Mesendoderm (in vitro differentiated cells): ENCODE data around the gene IRAG1. TPM values are rescaled to one million over a fixed set of nuclear protein-coding genes. Genes with fewer than 3 reads are reported as not detected.

Experiments used
- DNase-seq: peaks from one replicate; pipeline ENCODE4 v3.0.0; 2013
- H2AK5ac ChIP-seq: 2 replicates; pipeline ENCODE4 v1.6.1; 2013; ENCODE audit warnings: low read length, inconsistent platforms
- H2BK120ac ChIP-seq: 2 replicates; pipeline ENCODE4 v1.6.1; 2013; ENCODE audit warnings: low read depth, mild to moderate bottlenecking, low read length, moderate library complexity, mixed read lengths
- H2BK15ac ChIP-seq: replicated peaks from 2 replicates; pipeline ENCODE4 v1.6.1; 2013; ENCODE audit warnings: low read depth, mild to moderate bottlenecking, moderate library complexity
- H2BK5ac ChIP-seq: 2 replicates; pipeline ENCODE4 v1.6.1; 2013; ENCODE audit warnings: low read length, inconsistent platforms
- H3K18ac ChIP-seq: 2 replicates; pipeline ENCODE4 v1.6.1; 2013; ENCODE audit warnings: mild to moderate bottlenecking, low read length, mixed read lengths
- H3K23ac ChIP-seq: one replicate; pipeline ENCODE4 v1.6.1; 2013; ENCODE audit warnings: low read length
- H3K27ac ChIP-seq: 2 replicates; pipeline ENCODE4 v1.5.1; 2013; ENCODE audit warnings: low read depth, mild to moderate bottlenecking, inconsistent platforms, low read length, moderate library complexity
- H3K27me3 ChIP-seq: 2 replicates; pipeline ENCODE4 v1.6.1; 2013; ENCODE audit warnings: low read length, control low read depth, mild to moderate bottlenecking, inconsistent platforms; ENCODE audit not compliant: insufficient read depth, poor library complexity
- H3K36me3 ChIP-seq: 2 replicates; pipeline ENCODE4 v1.6.1; 2013; ENCODE audit warnings: low read length, inconsistent platforms; ENCODE audit not compliant: control insufficient read depth, insufficient read depth
- H3K4ac ChIP-seq: one replicate; pipeline ENCODE4 v1.6.1; 2013; ENCODE audit warnings: low read depth, mild to moderate bottlenecking, low read length, moderate library complexity
- H3K4me1 ChIP-seq: 2 replicates; pipeline ENCODE4 v1.6.1; 2013; ENCODE audit warnings: low read depth, low read length, inconsistent platforms; ENCODE audit not compliant: control insufficient read depth
- H3K4me2 ChIP-seq: 2 replicates; pipeline ENCODE4 v1.6.1; 2013; ENCODE audit warnings: low read length
- H3K4me3 ChIP-seq: 2 replicates; pipeline ENCODE4 v1.5.1; 2013; ENCODE audit warnings: mild to moderate bottlenecking, low read length
- H3K56ac ChIP-seq: one replicate; pipeline ENCODE4 v1.6.1; 2013; ENCODE audit warnings: low read length
- H3K79me1 ChIP-seq: 2 replicates; pipeline ENCODE4 v1.6.1; 2013; ENCODE audit warnings: low read length, inconsistent platforms
- H3K79me2 ChIP-seq: 2 replicates; pipeline ENCODE4 v1.6.1; 2013; ENCODE audit warnings: mild to moderate bottlenecking, low read length; ENCODE audit not compliant: control insufficient read depth, insufficient read depth
- H3K9ac ChIP-seq: 2 replicates; pipeline ENCODE4 v1.6.1; 2013; ENCODE audit warnings: low read length, inconsistent platforms
- H4K5ac ChIP-seq: one replicate; pipeline ENCODE4 v1.6.1; 2013; ENCODE audit warnings: low read length
- H4K8ac ChIP-seq: one replicate; pipeline ENCODE4 v1.6.1; 2013; ENCODE audit warnings: low read depth, mild to moderate bottlenecking, control low read depth, low read length, moderate library complexity
- WGBS: extraction: QIAGEN DNeasy Blood & Tissue Kit; methylation state at CpG from one replicate; pipeline ENCODE4 v1.1.7; 2013; ENCODE audit warnings: low lambda C conversion rate, missing lambda C conversion rate; ENCODE audit not compliant: insufficient coverage; ENCODE audit errors: extremely low coverage; 5-methylcytosine and 5-hydroxymethylcytosine counted together
- small RNA-seq: library from polyadenylated mRNA; stranded (forward); fragments of <200 nt; extraction: miRNeasy Mini kit (QIAGEN cat#:217004); gene quantifications from one replicate; pipeline ENCODE3, GENCODE V24; 2013; ENCODE audit not compliant: insufficient read depth

IRAG1 gene

DNA sequence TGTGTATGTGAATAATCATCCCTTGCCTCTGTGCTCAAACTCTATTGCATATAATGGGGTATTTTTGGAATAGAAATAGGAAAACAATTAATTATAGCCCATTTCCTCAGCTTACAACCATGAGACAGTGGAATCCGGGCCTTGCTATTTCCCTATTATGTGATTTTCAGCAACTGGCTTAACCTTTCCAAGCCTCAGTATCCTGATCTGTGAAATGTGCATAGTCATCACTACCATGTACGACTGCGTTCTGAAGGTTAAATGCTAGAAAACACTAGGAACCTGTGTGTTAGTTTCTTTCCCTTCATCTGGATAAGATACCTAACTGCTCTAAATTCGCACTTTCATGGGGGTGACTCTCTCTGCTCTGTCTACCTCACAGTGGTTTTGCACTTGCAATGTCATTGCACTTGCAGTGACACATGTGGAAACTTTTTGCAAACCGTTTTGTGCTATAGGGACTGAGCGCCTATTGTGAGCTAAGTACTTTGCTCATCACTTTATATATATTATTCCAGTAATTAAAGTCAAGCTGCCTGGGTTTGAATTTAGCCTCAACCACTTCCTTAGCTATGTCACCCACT, 48.3 kb downstream of the IRAG1 start:
- Histone ChIP-seq H3K79me1 (no peaks in the 10 kb centered on the region), H3K4me2 (no peak overlapping the region), H3K9ac (no peak overlapping the region), H3K27me3 (no peaks in the 10 kb centered on the region), H3K27ac (no peak overlapping the region), H3K4me3 (no peak overlapping the region), H3K56ac (no peak overlapping the region), H2AK5ac (no peak overlapping the region), H2BK120ac (no peak overlapping the region), H3K4ac (no peak overlapping the region), H3K18ac (no peak overlapping the region), H2BK15ac (no peak overlapping the region), H3K23ac (no peak overlapping the region), H3K4me1 (no peaks in the 10 kb centered on the region), H3K79me2 (no peaks in the 10 kb centered on the region), H2BK5ac (no peak overlapping the region), H4K5ac (no peak overlapping the region), H4K8ac (no peak overlapping the region), H3K36me3 (peaks cover 2% of the 10 kb centered on the region)
- no CpG with 5 or more reads among the region's 6 CpGs for WGBS
- DNase-seq = no peak

Small RNA genes within 50 kb of the gene (small RNA-seq; reads per million reads assigned to genes)
- not detected for gene RF00019
